WTC11 (cell line): ENCODE data around the gene FAM240A. TPM values are rescaled to one million over a fixed set of nuclear protein-coding genes. Genes with fewer than 3 reads are reported as not detected.

ENCODE experiments used
- EMX1 ChIP-seq: fragments of 250-450 bp; sonication (Bioruptor Pico); IDR thresholded peaks from 2 replicates; pipeline ENCODE4 v1.8.0; 2021; ENCODE audit warnings: mild to moderate bottlenecking
- FOXJ3 ChIP-seq: sonication (generic); formaldehyde crosslinking; IDR thresholded peaks from 2 replicates; pipeline ENCODE4 v1.9.0; 2021; ENCODE audit warnings: missing genetic modification reagents, mild to moderate bottlenecking, borderline replicate concordance
- GTF2I ChIP-seq: fragments of 250-450 bp; sonication (Bioruptor Pico); conservative IDR thresholded peaks from 2 replicates; pipeline ENCODE4 v1.4.0; 2021; ENCODE audit warnings: mild to moderate bottlenecking
- NFE2L1 ChIP-seq: sonication (generic); formaldehyde crosslinking; IDR thresholded peaks from 2 replicates; pipeline ENCODE4 v1.8.1; 2023; ENCODE audit warnings: missing genetic modification reagents
- NR1H2 ChIP-seq: sonication (generic); formaldehyde crosslinking; IDR thresholded peaks from 2 replicates; pipeline ENCODE4 v1.9.0; 2021; ENCODE audit warnings: mild to moderate bottlenecking, moderate library complexity, missing genetic modification reagents
- RORB ChIP-seq: fragments of 250-450 bp; sonication (Bioruptor Pico); IDR thresholded peaks from 2 replicates; pipeline ENCODE4 v1.9.0; 2021; ENCODE audit warnings: mild to moderate bottlenecking
- TEAD4 ChIP-seq: sonication (generic); formaldehyde crosslinking; IDR thresholded peaks from 2 replicates; pipeline ENCODE4 v1.8.0; 2022; ENCODE audit warnings: mild to moderate bottlenecking, missing genetic modification reagents
- TP53 ChIP-seq: sonication (generic); formaldehyde crosslinking; IDR thresholded peaks from 2 replicates; pipeline ENCODE4 v1.8.1; 2023; ENCODE audit warnings: mild to moderate bottlenecking, missing genetic modification reagents
- ZBTB21 ChIP-seq: sonication (generic); formaldehyde crosslinking; IDR thresholded peaks from 2 replicates; pipeline ENCODE4 v1.8.1; 2023; ENCODE audit warnings: mild to moderate bottlenecking, missing genetic modification reagents, borderline replicate concordance
- ZNF317 ChIP-seq: sonication (generic); formaldehyde crosslinking; IDR thresholded peaks from 2 replicates; pipeline ENCODE4 v1.8.1; 2023; ENCODE audit warnings: low read depth, mild to moderate bottlenecking, moderate library complexity, missing genetic modification reagents, borderline replicate concordance
- total RNA-seq: library from RNA; stranded (reverse); gene quantifications from 3 replicates; pipeline ENCODE4 v1.2.3, GENCODE V29; 2021
- TF ChIP-seq, protein P1 (sequence below): fragments of 250-450 bp; sonication (Bioruptor Pico); IDR thresholded peaks from 2 replicates; pipeline ENCODE4 v2.1.2; 2022; ENCODE audit warnings: mild to moderate bottlenecking, moderate library complexity
- TF ChIP-seq, protein P2 (sequence below): sonication (generic); formaldehyde crosslinking; IDR thresholded peaks from 2 replicates; pipeline ENCODE4 v1.8.0; 2023; ENCODE audit warnings: missing genetic modification reagents, mild to moderate bottlenecking, borderline replicate concordance
- TF ChIP-seq, protein P3 (sequence below): sonication (generic); formaldehyde crosslinking; IDR thresholded peaks from 2 replicates; pipeline ENCODE4 v1.8.1; 2022; ENCODE audit warnings: mild to moderate bottlenecking, missing genetic modification reagents, moderate library complexity, borderline replicate concordance
- TF ChIP-seq, protein P4 (sequence below): sonication (generic); formaldehyde crosslinking; IDR thresholded peaks from 2 replicates; pipeline ENCODE4 v1.8.1; 2022; ENCODE audit warnings: missing genetic modification reagents, borderline replicate concordance
- TF ChIP-seq, protein P5 (sequence below): sonication (generic); formaldehyde crosslinking; IDR thresholded peaks from 2 replicates; pipeline ENCODE4 v1.8.0; 2023; ENCODE audit warnings: mild to moderate bottlenecking, missing genetic modification reagents
- TF ChIP-seq, protein P6 (sequence below): fragments of 200-600 bp; IDR thresholded peaks from 2 replicates; pipeline ENCODE4 v1.8.0; 2022; ENCODE audit warnings: antibody characterized with exemption
- TF ChIP-seq, protein P7 (sequence below): fragments of 250-450 bp; sonication (Bioruptor Pico); IDR thresholded peaks from 2 replicates; pipeline ENCODE4 v1.9.0; 2021; ENCODE audit warnings: mild to moderate bottlenecking
- TF ChIP-seq, protein P8 (sequence below): sonication (generic); formaldehyde crosslinking; IDR thresholded peaks from 2 replicates; pipeline ENCODE4 v1.8.0; 2022; ENCODE audit warnings: mild to moderate bottlenecking, missing genetic modification reagents

The FAM240A gene
- total RNA-seq, 1 experiment from 2014 or later, result 0.13 TPM

DNA sequence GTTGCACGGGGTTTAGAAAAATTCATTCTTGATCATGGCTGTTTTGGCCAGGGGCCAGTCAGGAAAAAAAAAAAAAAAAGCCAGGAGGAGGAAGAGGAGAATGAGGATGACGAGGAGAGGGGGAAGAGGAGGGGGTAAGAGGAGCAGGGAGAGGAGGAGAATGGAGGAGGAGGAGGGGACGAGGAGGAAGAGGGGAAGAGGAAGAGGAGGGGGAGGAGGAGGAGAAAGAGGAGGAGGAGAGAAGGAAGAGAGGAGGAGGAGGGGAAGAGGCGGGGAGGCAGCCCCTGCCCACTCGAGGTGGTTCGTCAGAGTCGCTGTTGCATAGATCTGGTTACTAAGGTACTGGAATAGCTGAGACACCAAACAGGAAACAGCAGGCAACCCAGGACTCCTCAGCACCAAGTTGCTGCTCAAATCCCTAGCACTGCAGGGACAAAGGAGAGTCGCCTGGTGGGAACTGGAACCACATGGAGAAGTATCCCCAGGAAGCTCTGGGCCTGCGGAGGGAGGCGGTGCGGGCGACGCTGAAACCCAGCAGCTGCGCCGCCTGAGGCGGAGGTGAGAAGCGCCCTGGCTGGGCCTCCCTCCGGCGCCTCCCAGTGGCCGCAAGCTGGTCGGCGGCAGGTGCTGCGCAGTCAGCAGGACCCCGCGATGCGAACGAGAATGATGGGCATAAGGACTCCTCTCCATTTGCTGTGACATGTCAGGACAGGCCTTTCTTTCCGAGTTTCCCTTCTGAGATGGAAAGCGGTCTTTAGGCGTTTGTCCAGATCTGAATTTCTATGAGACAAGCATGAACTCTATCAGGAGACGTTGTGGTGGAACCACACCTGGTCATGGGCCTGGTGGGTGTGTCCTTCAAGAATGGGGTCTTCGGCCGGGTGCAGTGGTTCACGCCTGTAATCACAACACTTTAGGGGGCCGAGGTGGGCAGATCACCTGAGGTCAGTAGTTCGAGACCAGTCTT is 17.5 kb downstream of the FAM240A start (continued):
- TF ChIP-seq NR1H2 (CRISPR knock-in tag) (no peak), NFE2L1 (CRISPR knock-in tag) (peak; percentile 73; the same call in 1 of the 2 replicates), ZBTB21 (CRISPR knock-in tag) (no peak), TP53 (CRISPR knock-in tag) (no peak), FOXJ3 (CRISPR knock-in tag) (no peak), TEAD4 (CRISPR knock-in tag) (no peak), RORB (no peak), GTF2I (no peak), EMX1 (no peak), ZNF317 (CRISPR knock-in tag) (no peak)
- TF ChIP-seq, protein P1, sequence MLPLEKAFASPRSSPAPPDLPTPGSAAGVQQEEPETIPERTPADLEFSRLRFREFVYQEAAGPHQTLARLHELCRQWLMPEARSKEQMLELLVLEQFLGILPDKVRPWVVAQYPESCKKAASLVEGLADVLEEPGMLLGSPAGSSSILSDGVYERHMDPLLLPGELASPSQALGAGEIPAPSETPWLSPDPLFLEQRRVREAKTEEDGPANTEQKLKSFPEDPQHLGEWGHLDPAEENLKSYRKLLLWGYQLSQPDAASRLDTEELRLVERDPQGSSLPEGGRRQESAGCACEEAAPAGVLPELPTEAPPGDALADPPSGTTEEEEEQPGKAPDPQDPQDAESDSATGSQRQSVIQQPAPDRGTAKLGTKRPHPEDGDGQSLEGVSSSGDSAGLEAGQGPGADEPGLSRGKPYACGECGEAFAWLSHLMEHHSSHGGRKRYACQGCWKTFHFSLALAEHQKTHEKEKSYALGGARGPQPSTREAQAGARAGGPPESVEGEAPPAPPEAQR (CRISPR knock-in tag), result no peak
- TF ChIP-seq, protein P2, sequence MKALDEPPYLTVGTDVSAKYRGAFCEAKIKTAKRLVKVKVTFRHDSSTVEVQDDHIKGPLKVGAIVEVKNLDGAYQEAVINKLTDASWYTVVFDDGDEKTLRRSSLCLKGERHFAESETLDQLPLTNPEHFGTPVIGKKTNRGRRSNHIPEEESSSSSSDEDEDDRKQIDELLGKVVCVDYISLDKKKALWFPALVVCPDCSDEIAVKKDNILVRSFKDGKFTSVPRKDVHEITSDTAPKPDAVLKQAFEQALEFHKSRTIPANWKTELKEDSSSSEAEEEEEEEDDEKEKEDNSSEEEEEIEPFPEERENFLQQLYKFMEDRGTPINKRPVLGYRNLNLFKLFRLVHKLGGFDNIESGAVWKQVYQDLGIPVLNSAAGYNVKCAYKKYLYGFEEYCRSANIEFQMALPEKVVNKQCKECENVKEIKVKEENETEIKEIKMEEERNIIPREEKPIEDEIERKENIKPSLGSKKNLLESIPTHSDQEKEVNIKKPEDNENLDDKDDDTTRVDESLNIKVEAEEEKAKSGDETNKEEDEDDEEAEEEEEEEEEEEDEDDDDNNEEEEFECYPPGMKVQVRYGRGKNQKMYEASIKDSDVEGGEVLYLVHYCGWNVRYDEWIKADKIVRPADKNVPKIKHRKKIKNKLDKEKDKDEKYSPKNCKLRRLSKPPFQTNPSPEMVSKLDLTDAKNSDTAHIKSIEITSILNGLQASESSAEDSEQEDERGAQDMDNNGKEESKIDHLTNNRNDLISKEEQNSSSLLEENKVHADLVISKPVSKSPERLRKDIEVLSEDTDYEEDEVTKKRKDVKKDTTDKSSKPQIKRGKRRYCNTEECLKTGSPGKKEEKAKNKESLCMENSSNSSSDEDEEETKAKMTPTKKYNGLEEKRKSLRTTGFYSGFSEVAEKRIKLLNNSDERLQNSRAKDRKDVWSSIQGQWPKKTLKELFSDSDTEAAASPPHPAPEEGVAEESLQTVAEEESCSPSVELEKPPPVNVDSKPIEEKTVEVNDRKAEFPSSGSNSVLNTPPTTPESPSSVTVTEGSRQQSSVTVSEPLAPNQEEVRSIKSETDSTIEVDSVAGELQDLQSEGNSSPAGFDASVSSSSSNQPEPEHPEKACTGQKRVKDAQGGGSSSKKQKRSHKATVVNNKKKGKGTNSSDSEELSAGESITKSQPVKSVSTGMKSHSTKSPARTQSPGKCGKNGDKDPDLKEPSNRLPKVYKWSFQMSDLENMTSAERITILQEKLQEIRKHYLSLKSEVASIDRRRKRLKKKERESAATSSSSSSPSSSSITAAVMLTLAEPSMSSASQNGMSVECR, result no peak
- TF ChIP-seq, protein P3, sequence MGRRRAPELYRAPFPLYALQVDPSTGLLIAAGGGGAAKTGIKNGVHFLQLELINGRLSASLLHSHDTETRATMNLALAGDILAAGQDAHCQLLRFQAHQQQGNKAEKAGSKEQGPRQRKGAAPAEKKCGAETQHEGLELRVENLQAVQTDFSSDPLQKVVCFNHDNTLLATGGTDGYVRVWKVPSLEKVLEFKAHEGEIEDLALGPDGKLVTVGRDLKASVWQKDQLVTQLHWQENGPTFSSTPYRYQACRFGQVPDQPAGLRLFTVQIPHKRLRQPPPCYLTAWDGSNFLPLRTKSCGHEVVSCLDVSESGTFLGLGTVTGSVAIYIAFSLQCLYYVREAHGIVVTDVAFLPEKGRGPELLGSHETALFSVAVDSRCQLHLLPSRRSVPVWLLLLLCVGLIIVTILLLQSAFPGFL (CRISPR knock-in tag), result no peak
- TF ChIP-seq, protein P4, sequence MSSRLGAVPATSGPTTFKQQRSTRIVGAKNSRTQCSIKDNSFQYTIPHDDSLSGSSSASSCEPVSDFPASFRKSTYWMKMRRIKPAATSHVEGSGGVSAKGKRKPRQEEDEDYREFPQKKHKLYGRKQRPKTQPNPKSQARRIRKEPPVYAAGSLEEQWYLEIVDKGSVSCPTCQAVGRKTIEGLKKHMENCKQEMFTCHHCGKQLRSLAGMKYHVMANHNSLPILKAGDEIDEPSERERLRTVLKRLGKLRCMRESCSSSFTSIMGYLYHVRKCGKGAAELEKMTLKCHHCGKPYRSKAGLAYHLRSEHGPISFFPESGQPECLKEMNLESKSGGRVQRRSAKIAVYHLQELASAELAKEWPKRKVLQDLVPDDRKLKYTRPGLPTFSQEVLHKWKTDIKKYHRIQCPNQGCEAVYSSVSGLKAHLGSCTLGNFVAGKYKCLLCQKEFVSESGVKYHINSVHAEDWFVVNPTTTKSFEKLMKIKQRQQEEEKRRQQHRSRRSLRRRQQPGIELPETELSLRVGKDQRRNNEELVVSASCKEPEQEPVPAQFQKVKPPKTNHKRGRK, result no peak
- TF ChIP-seq, protein P5, sequence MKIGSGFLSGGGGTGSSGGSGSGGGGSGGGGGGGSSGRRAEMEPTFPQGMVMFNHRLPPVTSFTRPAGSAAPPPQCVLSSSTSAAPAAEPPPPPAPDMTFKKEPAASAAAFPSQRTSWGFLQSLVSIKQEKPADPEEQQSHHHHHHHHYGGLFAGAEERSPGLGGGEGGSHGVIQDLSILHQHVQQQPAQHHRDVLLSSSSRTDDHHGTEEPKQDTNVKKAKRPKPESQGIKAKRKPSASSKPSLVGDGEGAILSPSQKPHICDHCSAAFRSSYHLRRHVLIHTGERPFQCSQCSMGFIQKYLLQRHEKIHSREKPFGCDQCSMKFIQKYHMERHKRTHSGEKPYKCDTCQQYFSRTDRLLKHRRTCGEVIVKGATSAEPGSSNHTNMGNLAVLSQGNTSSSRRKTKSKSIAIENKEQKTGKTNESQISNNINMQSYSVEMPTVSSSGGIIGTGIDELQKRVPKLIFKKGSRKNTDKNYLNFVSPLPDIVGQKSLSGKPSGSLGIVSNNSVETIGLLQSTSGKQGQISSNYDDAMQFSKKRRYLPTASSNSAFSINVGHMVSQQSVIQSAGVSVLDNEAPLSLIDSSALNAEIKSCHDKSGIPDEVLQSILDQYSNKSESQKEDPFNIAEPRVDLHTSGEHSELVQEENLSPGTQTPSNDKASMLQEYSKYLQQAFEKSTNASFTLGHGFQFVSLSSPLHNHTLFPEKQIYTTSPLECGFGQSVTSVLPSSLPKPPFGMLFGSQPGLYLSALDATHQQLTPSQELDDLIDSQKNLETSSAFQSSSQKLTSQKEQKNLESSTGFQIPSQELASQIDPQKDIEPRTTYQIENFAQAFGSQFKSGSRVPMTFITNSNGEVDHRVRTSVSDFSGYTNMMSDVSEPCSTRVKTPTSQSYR (CRISPR knock-in tag), result no peak
- TF ChIP-seq, protein P6, sequence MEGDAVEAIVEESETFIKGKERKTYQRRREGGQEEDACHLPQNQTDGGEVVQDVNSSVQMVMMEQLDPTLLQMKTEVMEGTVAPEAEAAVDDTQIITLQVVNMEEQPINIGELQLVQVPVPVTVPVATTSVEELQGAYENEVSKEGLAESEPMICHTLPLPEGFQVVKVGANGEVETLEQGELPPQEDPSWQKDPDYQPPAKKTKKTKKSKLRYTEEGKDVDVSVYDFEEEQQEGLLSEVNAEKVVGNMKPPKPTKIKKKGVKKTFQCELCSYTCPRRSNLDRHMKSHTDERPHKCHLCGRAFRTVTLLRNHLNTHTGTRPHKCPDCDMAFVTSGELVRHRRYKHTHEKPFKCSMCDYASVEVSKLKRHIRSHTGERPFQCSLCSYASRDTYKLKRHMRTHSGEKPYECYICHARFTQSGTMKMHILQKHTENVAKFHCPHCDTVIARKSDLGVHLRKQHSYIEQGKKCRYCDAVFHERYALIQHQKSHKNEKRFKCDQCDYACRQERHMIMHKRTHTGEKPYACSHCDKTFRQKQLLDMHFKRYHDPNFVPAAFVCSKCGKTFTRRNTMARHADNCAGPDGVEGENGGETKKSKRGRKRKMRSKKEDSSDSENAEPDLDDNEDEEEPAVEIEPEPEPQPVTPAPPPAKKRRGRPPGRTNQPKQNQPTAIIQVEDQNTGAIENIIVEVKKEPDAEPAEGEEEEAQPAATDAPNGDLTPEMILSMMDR, result peak; percentile 44; the same call in 1 of the 2 replicates
- TF ChIP-seq, protein P7, sequence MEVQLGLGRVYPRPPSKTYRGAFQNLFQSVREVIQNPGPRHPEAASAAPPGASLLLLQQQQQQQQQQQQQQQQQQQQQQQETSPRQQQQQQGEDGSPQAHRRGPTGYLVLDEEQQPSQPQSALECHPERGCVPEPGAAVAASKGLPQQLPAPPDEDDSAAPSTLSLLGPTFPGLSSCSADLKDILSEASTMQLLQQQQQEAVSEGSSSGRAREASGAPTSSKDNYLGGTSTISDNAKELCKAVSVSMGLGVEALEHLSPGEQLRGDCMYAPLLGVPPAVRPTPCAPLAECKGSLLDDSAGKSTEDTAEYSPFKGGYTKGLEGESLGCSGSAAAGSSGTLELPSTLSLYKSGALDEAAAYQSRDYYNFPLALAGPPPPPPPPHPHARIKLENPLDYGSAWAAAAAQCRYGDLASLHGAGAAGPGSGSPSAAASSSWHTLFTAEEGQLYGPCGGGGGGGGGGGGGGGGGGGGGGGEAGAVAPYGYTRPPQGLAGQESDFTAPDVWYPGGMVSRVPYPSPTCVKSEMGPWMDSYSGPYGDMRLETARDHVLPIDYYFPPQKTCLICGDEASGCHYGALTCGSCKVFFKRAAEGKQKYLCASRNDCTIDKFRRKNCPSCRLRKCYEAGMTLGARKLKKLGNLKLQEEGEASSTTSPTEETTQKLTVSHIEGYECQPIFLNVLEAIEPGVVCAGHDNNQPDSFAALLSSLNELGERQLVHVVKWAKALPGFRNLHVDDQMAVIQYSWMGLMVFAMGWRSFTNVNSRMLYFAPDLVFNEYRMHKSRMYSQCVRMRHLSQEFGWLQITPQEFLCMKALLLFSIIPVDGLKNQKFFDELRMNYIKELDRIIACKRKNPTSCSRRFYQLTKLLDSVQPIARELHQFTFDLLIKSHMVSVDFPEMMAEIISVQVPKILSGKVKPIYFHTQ (CRISPR knock-in tag), result no peak
- TF ChIP-seq, protein P8, sequence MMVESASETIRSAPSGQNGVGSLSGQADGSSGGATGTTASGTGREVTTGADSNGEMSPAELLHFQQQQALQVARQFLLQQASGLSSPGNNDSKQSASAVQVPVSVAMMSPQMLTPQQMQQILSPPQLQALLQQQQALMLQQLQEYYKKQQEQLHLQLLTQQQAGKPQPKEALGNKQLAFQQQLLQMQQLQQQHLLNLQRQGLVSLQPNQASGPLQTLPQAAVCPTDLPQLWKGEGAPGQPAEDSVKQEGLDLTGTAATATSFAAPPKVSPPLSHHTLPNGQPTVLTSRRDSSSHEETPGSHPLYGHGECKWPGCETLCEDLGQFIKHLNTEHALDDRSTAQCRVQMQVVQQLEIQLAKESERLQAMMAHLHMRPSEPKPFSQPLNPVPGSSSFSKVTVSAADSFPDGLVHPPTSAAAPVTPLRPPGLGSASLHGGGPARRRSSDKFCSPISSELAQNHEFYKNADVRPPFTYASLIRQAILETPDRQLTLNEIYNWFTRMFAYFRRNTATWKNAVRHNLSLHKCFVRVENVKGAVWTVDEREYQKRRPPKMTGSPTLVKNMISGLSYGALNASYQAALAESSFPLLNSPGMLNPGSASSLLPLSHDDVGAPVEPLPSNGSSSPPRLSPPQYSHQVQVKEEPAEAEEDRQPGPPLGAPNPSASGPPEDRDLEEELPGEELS (CRISPR knock-in tag), result peak; percentile 82; the same call in 1 of the 2 replicates
